Stimulated activated naive B cell treated with anti-CD40 and anti-IgM and Interleukin-4, amounts not matched to agents 10 μg/mL and 1 μg/mL and 100 μg/mL, for 72 hours (primary cell): Measurements from ENCODE around the gene CDKN2D.

Source experiments
- ATAC-seq, 2 donors: fragments of 150-1000 bp; cut with Tn5 transposase; replicated peaks; 2 replicates each; pipeline ENCODE4 v1.10.0; 2021; ENCODE audit warnings: moderate library complexity in 1 of 2
- DNase-seq: peaks from one replicate; pipeline ENCODE4 v3.0.0; 2021
- H3K27ac Mint-ChIP-seq: one replicate; pipeline ENCODE4 v1.8.0; 2022; ENCODE audit warnings: mild to moderate bottlenecking, mixed read lengths
- H3K27me3 Mint-ChIP-seq, 2 donors: one replicate each; pipeline ENCODE4 v1.8.0; 2022; ENCODE audit warnings: mixed read lengths in 2 of 2
- H3K36me3 Mint-ChIP-seq, 2 donors: one replicate each; pipeline ENCODE4 v1.8.0; 2022; ENCODE audit warnings: mixed read lengths in 2 of 2, mild to moderate bottlenecking in 1 of 2
- H3K4me1 Mint-ChIP-seq, 2 donors: one replicate each; pipeline ENCODE4 v1.8.0; 2022; ENCODE audit warnings: mixed read lengths in 2 of 2, mild to moderate bottlenecking in 1 of 2
- H3K4me3 Mint-ChIP-seq, 2 donors: one replicate each; pipeline ENCODE4 v1.8.0; 2022; ENCODE audit warnings: mild to moderate bottlenecking in 2 of 2, mixed read lengths in 2 of 2, moderate library complexity in 1 of 2
- H3K9me3 Mint-ChIP-seq, 2 donors: one replicate each; pipeline ENCODE4 v1.8.0; 2022; ENCODE audit warnings: mixed read lengths in 2 of 2, mild to moderate bottlenecking in 1 of 2

The CDKN2D gene

GRCh38 chr19:10566658-10567410 lies 1.9 kb downstream of the CDKN2D start:
- H3K4me3 Mint-ChIP-seq, result peak overlapping the region; percentile 88 to 95
- H3K27ac Mint-ChIP-seq, result peak overlapping the region; percentile 98
- peak; percentile 33 to 35 for ATAC-seq
- H3K4me1 Mint-ChIP-seq, result peaks cover 40 to 50% of the 10 kb centered on the region in 2 donors
- peaks cover 6 to 18% of the 10 kb centered on the region in 2 donors for H3K36me3 Mint-ChIP-seq
- no peaks in the 10 kb centered on the region for H3K27me3 Mint-ChIP-seq
- peak; percentile 53 for DNase-seq
- H3K9me3 Mint-ChIP-seq, result no peaks in the 10 kb centered on the region

GRCh38 chr19:10566408-10566657 lies 2.4 kb downstream of the CDKN2D start:
- DNase-seq, result no peak
- peaks cover 11 to 23% of the 10 kb centered on the region in 2 donors for H3K36me3 Mint-ChIP-seq

DNA sequence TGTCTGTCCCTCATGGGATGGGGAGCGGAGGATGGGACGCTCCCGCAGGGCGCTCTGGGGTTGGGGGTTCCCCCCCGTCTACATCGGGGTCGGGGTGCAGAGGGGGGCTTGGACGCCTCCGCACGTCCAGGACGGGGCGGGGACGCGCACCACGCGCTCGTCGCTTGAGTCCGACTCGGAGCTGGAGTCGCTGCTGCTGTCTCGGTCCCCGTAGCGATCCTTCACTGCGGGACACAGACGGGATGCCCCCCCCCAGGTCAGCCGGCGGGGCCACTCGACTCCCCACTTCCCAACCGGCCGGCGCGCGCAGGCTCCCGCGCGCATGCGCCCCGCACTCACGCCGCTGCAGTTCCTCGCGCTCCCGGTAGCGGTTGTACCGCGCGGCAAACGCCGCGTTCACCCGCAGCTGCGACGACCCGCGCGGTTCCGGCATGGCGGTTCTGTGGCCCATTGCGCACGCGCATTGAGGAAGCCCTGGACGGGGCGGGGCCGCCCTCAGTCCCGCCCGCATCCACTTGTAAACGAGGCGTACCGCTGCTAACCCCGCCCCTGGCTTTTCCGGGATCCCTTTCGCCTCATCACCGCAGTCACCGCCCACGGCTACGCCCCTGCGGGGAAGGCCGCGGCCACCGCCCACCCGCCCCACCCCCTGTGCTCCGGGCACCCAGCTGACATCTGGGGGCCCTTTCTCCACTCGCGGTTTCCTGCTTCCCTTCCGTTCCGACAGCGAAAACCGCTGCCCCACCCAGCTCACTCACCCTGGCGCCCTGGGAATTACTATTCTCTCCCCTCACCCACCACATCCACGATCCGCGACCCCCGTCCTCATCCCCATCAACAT lies 3.0 kb downstream of the CDKN2D start, which contains the start of gene KRI1:
Gene KRI1 (minus strand): TSS at position 444 of the 841 bp plus-strand sequence. CDS start 11 bp downstream, at position 433.
- Mint-ChIP-seq H3K36me3 (peaks cover 16 to 29% of the 10 kb centered on the region in 2 donors), H3K9me3 (no peaks in the 10 kb centered on the region), H3K27ac (peak within 1 kb of the TSS; percentile 98), H3K27me3 (no peaks in the 10 kb centered on the region), H3K4me3 (peak within 1 kb of the TSS; percentile 88 to 95), H3K4me1 (peaks cover 40 to 55% of the 10 kb centered on the region in 2 donors)
- DNase-seq (peak; percentile 97), ATAC-seq (peak; percentile 56 to 61)

More at GRCh38 chr19:10566408-10566657, 2.4 kb downstream of the CDKN2D start:
- ATAC-seq, result no peak
- Mint-ChIP-seq H3K27me3 (no peaks in the 10 kb centered on the region), H3K4me1 (peaks cover 40 to 54% of the 10 kb centered on the region in 2 donors), H3K4me3 (peak overlapping the region; percentile 88 to 95), H3K27ac (peak overlapping the region; percentile 98), H3K9me3 (no peaks in the 10 kb centered on the region)

DNA sequence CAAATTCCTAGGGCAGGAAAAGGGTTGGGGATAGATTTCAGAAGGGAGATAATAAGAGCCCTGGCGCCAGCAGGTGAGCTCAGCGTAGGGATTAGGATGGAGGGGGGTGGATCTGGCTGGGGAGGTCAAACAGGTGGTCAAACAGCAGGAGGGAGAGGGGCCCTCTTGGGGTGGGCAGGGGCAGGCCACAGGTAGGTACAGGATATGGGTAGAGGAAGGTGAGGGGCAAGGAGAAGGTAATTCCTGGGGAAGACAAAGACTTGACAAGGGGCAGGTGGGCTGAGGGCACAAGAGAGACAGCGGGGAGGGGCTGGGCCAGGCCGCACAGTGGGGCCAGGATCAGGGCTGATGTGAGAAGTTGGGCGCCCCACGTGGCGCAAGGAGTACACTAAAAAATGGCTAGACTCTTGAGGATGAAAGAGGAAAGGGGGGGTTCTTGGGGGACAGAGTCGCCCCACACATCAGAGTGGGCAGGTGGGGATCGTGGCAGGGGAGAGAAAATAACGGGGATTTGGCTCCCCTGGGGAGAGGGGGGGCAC lies 3.7 kb downstream of the CDKN2D start:
- Mint-ChIP-seq H3K4me3 (peak overlapping the region; percentile 88 to 95), H3K27ac (peak overlapping the region; percentile 98), H3K27me3 (no peaks in the 10 kb centered on the region), H3K9me3 (no peaks in the 10 kb centered on the region), H3K4me1 (peaks cover 38 to 55% of the 10 kb centered on the region in 2 donors), H3K36me3 (peaks cover 19 to 35% of the 10 kb centered on the region in 2 donors)
- peak; percentile 17 to 20 for ATAC-seq
- DNase-seq, result peak; percentile 45

DNA sequence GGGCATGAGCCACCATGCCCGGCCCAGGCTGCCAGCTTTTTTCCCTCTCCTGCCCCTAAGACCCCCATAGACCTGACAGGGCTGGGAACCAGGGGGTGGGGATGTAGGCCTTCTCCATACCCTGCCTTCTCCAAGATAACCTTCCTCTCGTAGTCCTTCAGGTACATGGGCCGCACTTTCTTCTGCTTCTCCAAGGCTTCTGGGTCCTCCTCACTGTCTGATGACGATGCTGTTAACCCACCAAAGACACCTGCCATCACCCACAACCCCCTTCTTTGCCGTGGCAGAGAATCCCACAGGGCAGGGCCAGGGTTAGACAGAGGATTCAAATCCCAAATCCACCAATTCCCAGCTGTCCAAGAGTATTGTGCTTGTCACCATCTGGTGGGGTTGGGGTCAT lies 6.2 kb downstream of the CDKN2D start:
- ATAC-seq, result no peak
- Mint-ChIP-seq H3K4me3 (no peak overlapping the region), H3K36me3 (peaks cover 31 to 50% of the 10 kb centered on the region in 2 donors), H3K9me3 (no peaks in the 10 kb centered on the region), H3K27me3 (no peaks in the 10 kb centered on the region), H3K27ac (no peak overlapping the region), H3K4me1 (peaks cover 24 to 37% of the 10 kb centered on the region in 2 donors)
- no peak for DNase-seq

- Mint-ChIP-seq H3K9me3 (no peaks in the 10 kb centered on the region), H3K4me1 (peaks cover 14 to 23% of the 10 kb centered on the region in 2 donors), H3K4me3 (no peak overlapping the region), H3K27ac (no peak overlapping the region), H3K27me3 (no peaks in the 10 kb centered on the region), H3K36me3 (peaks cover 28 to 51% of the 10 kb centered on the region in 2 donors)
- DNase-seq (no peak), ATAC-seq (no peak)
These were observed 8.6 kb downstream of the CDKN2D start for GRCh38 chr19:10560154-10560553.

DNA sequence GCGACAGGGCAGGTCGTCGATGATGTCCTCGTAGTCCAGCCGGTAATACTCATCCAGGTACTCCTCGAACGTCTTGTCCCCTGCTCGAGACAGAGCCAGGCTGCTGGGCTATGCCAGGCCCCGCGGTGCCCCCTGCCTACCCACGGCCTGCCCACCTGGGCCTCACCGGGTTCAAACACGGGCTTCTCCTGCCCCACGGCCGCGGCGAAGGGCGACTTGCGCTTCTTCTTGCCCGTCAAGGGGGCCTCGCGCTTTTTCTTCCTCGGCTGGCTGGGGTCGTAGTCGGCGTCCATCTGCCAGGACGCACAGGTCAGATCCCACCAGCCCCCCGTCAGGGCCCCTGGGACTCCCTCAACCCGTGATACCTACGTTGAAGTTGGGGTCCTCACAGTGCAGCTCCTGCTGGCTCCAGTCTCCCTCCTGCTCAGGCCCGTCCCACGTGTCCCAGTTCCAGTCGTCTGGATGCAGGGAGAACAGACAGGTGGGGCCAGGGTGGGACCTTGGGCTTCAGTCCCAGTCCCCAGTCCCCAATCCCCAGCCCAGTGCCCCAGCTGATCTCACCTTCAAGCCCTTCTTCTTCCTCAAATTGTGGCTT lies 11.1 kb downstream of the CDKN2D start:
- H3K36me3 Mint-ChIP-seq, result peaks cover 41 to 62% of the 10 kb centered on the region in 2 donors
- peak overlapping the region in 1 of 2 donors; percentile 9 for H3K4me3 Mint-ChIP-seq
- no peak for DNase-seq
- H3K4me1 Mint-ChIP-seq, result peaks cover 19 to 39% of the 10 kb centered on the region in 2 donors
- ATAC-seq, result no peak
- no peaks in the 10 kb centered on the region for H3K27me3 Mint-ChIP-seq
- H3K9me3 Mint-ChIP-seq, result no peaks in the 10 kb centered on the region
- H3K27ac Mint-ChIP-seq, result no peak overlapping the region

DNA sequence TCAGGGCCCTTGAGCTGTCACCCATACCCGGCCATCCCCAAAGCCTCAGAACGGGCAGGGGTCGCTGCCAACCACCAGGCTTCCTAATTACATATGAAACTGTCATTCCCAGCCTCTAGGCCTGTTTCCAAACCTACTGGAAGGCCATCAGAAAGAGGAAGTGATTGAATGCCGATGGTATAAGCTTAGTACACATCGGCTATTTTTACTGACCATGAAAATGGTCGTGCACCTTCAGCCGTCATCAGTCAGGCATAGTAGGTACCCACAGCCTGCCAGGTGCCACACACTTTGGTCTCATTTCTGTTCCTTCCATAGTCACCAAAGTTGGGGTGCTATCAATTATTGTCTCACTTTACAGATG lies 13.2 kb downstream of the CDKN2D start:
- DNase-seq, result no peak
- Mint-ChIP-seq H3K9me3 (no peaks in the 10 kb centered on the region), H3K4me3 (no peak overlapping the region), H3K27ac (peak overlapping the region; percentile 59), H3K27me3 (no peaks in the 10 kb centered on the region), H3K36me3 (peaks cover 42 to 64% of the 10 kb centered on the region in 2 donors), H3K4me1 (peaks cover 27 to 46% of the 10 kb centered on the region in 2 donors)
- ATAC-seq, result no peak

DNA sequence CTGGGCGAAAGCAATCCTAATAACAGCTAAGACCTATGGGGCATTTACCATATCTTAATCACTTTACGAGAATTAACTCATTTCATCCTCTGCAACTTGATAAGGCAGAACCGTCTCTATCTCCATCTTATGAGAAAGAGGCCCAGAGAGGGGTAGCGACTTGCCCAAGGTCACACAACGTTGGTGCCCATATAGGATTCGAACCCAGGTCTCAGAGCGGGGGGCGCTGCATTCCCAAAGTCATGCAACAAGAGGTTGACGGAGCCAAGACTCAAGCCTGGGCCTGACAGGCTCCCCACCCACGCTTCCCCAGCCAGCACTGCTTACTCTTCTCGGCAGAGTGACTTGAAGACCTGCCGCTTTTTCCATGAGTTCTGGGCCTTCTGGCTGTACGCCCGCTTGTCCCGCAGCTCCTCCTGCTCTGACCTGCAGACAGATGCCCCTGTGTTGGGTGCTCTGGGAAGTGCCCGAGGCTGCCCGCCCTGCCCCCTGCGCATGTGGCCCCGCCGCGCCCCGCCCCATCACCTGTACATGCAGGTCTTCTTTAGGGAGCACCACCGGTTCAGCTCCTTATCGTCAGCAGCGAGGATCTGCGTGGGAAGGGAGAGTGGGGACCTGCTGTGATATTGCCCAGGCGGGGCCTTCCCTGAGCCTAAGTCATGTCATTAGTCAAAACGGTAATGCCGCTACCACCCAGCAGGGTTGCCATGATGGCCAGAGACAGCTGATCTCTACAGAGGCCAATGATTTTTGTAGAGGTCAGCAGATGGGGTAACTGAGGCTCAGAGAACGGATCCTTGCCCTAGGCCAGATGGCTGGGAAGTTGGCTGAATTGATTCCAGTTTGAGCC lies 13.8 kb downstream of the CDKN2D start:
- peaks cover 45 to 65% of the 10 kb centered on the region in 2 donors for H3K36me3 Mint-ChIP-seq
- ATAC-seq (no peak), DNase-seq (no peak)
- no peaks in the 10 kb centered on the region for H3K27me3 Mint-ChIP-seq
- H3K4me1 Mint-ChIP-seq, result peaks cover 27 to 52% of the 10 kb centered on the region in 2 donors
- H3K27ac Mint-ChIP-seq, result peak overlapping the region; percentile 96
- H3K4me3 Mint-ChIP-seq, result peak overlapping the region in 1 of 2 donors; percentile 29
- no peaks in the 10 kb centered on the region for H3K9me3 Mint-ChIP-seq

- Mint-ChIP-seq H3K4me3 (peak overlapping the region; percentile 48 to 70), H3K4me1 (peaks cover 27 to 54% of the 10 kb centered on the region in 2 donors), H3K27me3 (no peaks in the 10 kb centered on the region), H3K27ac (peak overlapping the region; percentile 96), H3K9me3 (no peaks in the 10 kb centered on the region), H3K36me3 (peaks cover 46 to 68% of the 10 kb centered on the region in 2 donors)
- ATAC-seq, result peak; percentile 76 to 83
- DNase-seq, result peak; percentile 48
These were observed 14.8 kb downstream of the CDKN2D start for GRCh38 chr19:10553943-10554381.

GRCh38 chr19:10553087-10553667 lies 15.6 kb downstream of the CDKN2D start:
- no peak for DNase-seq
- no peak for ATAC-seq
- Mint-ChIP-seq H3K9me3 (no peaks in the 10 kb centered on the region), H3K36me3 (peaks cover 45 to 73% of the 10 kb centered on the region in 2 donors), H3K27ac (peak overlapping the region; percentile 96), H3K27me3 (no peaks in the 10 kb centered on the region), H3K4me3 (peak overlapping the region; percentile 13 to 61), H3K4me1 (peaks cover 27 to 54% of the 10 kb centered on the region in 2 donors)

- no peak for DNase-seq
- Mint-ChIP-seq H3K9me3 (no peaks in the 10 kb centered on the region), H3K36me3 (peaks cover 42 to 68% of the 10 kb centered on the region in 2 donors), H3K27me3 (no peaks in the 10 kb centered on the region), H3K4me1 (peaks cover 27 to 54% of the 10 kb centered on the region in 2 donors), H3K27ac (peak overlapping the region; percentile 96), H3K4me3 (peak overlapping the region in 1 of 2 donors; percentile 15)
- peak in 1 of 2 donors; percentile 17 for ATAC-seq
These were observed 16.2 kb downstream of the CDKN2D start for GRCh38 chr19:10552510-10553053.
